GM12878 (cell line): ENCODE measurements around the gene ACKR2.

Experiments used
- CEBPB ChIP-seq, 2 experiments: fragments of 150-350 bp in 1 of 2; IDR thresholded peaks; 2 replicates each; pipeline ENCODE4 v1.6.1; 2012 to 2014; ENCODE audit warnings: low read depth in 2 of 2, low read length in 2 of 2, borderline replicate concordance in 1 of 2, inconsistent platforms in 1 of 2
- CTCF ChIP-seq, 3 experiments: IDR thresholded peaks in 2 of 3; conservative IDR thresholded peaks in 1 of 3; 2 replicates each; pipeline ENCODE4 v1.5.1; 2011; ENCODE audit warnings: low read depth in 3 of 3, low read length in 3 of 3, mild to moderate bottlenecking in 3 of 3, control low read depth in 2 of 3, moderate library complexity in 2 of 3, inconsistent platforms in 1 of 3, mixed read lengths in 1 of 3; ENCODE audit not compliant: control insufficient read depth in 2 of 3, insufficient read depth in 1 of 3; ENCODE audit errors: extremely low read depth in 1 of 3
- EED ChIP-seq: sonication (generic); IDR thresholded peaks from 2 replicates; pipeline ENCODE4 v1.6.1; 2016; ENCODE audit warnings: antibody characterized with exemption, low read depth
- GABPA ChIP-seq: IDR thresholded peaks from 2 replicates; pipeline ENCODE4 v1.6.1; 2014; ENCODE audit warnings: antibody characterized with exemption, low read depth, mild to moderate bottlenecking, inconsistent platforms
- MEF2B ChIP-seq: fragments of 450-650 bp; IDR thresholded peaks from 2 replicates; pipeline ENCODE4 v1.6.1; 2018; ENCODE audit warnings: mild to moderate bottlenecking, moderate library complexity; ENCODE audit not compliant: partially characterized antibody, poor library complexity, severe bottlenecking
- POLR2A ChIP-seq: IDR thresholded peaks from 2 replicates; pipeline ENCODE4 v1.6.1; 2011; ENCODE audit warnings: low read depth, mild to moderate bottlenecking, low read length
- RAD21 ChIP-seq: IDR thresholded peaks from 2 replicates; pipeline ENCODE4 v1.6.1; 2011; ENCODE audit warnings: mild to moderate bottlenecking, low read depth, low read length, moderate library complexity; ENCODE audit not compliant: insufficient read depth
- TAF1 ChIP-seq: IDR thresholded peaks from 2 replicates; pipeline ENCODE4 v1.6.1; 2011; ENCODE audit warnings: mild to moderate bottlenecking, low read depth, low read length, borderline replicate concordance
- TARDBP ChIP-seq: IDR thresholded peaks from 2 replicates; pipeline ENCODE4 v1.6.1; 2016; ENCODE audit warnings: borderline replicate concordance
- TF ChIP-seq, protein P1 (sequence below): IDR thresholded peaks from 2 replicates; pipeline ENCODE4 v1.6.1; 2011; ENCODE audit warnings: low read depth, mild to moderate bottlenecking, low read length, moderate library complexity, borderline replicate concordance; ENCODE audit errors: extremely low read depth

GRCh38 chr3:42901073-42901415 lies 91.8 kb downstream of the ACKR2 start:
- no peak for TF ChIP-seq RAD21
- TF ChIP-seq, protein P1, sequence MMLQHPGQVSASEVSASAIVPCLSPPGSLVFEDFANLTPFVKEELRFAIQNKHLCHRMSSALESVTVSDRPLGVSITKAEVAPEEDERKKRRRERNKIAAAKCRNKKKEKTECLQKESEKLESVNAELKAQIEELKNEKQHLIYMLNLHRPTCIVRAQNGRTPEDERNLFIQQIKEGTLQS: no peak
- no peak for TF ChIP-seq TARDBP
- TF ChIP-seq GABPA: no peak
- TF ChIP-seq MEF2B: no peak
- no peak for TF ChIP-seq POLR2A
- TF ChIP-seq CTCF (IDR thresholded peaks at IDR 0.05 in 2 of 3, conservative IDR thresholded peaks at IDR 0.05 in 1 of 3; ENCODE audit: control insufficient read depth in 2 of 3, extremely low read depth in 1 of 3, insufficient read depth in 1 of 3, low read depth in 3 of 3, low read length in 3 of 3): no peak
- TF ChIP-seq CEBPB (IDR thresholded peaks at IDR 0.05; ENCODE audit: borderline replicate concordance in 1 of 2, low read depth in 2 of 2, low read length in 2 of 2): no peak
- TF ChIP-seq EED: no peak
- no peak for TF ChIP-seq TAF1
